GM12875 (cell line): Measurements from ENCODE around the gene LTA4H.

Experiments used
- H3K4me3 ChIP-seq: one replicate; pipeline ENCODE4 v1.5.1; 2011; ENCODE audit warnings: low read depth, low read length, control low read depth
- TF ChIP-seq, protein P1 (sequence below): IDR thresholded peaks from 2 replicates; pipeline ENCODE4 v1.5.1; 2011; ENCODE audit warnings: low read depth, mild to moderate bottlenecking, control low read depth, inconsistent platforms, low read length, moderate library complexity, borderline replicate concordance; ENCODE audit not compliant: insufficient read depth

The LTA4H gene

DNA sequence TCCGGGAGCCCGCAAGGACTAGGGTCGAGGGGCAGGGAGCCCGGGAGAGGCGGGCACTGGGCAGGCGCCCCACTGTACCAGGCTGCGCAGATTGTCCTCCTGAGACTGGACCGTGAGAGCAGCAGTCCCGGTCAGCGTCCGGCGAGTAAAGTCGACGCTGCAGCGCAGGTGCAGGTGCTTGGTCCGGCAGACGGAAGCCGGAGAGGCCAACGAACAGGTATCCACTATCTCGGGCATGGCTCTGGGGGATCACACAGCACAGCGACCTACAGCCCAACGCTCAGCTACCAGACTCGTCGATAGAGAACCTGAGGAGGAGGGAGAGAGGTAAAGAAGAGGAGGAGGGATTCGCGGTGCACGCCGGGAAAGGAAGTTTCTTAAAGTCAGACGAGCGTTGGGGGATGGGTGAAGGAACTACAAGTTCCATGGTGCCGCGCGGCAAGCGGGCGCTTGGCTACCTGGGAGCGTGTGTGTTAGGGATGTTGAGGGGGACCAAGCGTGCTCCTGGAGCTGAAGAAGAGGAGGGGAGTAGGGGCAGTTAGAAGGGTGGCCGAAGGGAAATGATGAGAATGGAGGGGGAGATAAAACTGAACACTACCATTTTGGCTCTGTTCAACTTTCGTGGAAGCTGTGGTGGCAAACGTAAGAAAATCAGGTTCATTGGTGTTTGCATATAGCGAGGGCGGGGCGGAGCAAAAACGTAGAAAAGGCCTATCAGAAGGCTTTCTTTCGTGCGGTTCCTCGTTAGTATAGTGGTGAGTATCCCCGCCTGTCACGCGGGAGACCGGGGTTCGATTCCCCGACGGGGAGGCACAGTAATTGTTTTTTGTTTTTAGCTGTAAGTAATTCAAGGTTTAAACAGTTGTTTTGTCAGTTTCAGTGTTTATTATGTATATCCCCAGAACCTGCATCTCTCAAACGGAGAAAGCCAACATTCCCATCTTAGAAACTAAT is at the start of gene LTA4H:
Gene LTA4H, minus strand, starts transcription at position 305 of the 954 bp plus-strand sequence. Its CDS starts 68 bp downstream, at position 237.
- TF ChIP-seq, protein P1, sequence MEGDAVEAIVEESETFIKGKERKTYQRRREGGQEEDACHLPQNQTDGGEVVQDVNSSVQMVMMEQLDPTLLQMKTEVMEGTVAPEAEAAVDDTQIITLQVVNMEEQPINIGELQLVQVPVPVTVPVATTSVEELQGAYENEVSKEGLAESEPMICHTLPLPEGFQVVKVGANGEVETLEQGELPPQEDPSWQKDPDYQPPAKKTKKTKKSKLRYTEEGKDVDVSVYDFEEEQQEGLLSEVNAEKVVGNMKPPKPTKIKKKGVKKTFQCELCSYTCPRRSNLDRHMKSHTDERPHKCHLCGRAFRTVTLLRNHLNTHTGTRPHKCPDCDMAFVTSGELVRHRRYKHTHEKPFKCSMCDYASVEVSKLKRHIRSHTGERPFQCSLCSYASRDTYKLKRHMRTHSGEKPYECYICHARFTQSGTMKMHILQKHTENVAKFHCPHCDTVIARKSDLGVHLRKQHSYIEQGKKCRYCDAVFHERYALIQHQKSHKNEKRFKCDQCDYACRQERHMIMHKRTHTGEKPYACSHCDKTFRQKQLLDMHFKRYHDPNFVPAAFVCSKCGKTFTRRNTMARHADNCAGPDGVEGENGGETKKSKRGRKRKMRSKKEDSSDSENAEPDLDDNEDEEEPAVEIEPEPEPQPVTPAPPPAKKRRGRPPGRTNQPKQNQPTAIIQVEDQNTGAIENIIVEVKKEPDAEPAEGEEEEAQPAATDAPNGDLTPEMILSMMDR, result no peak

DNA sequence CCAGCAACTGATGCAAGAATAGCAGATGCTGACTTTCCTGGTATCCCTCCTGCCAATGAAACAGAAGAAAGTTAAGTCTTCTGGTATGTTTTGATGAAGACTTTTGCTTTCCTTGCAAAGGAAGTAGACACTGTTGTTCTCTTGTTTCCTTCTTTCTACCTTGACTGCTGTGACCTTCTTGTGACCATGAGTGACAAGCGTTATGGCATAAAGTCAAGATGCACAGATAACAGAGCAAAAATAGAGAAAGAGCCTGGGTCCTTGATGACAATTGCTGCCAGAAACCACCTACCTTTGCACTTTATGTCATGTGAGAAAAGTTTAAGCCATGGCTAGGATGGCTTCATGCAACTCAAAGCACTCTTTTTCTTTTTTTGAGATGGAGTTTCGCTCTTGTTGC is 49.2 kb upstream of the LTA4H start:
- no peak overlapping the region for H3K4me3 ChIP-seq

More for the DNA sequence above, at the start of gene LTA4H:
- peak within 1 kb of the TSS; percentile 73 for H3K4me3 ChIP-seq

DNA sequence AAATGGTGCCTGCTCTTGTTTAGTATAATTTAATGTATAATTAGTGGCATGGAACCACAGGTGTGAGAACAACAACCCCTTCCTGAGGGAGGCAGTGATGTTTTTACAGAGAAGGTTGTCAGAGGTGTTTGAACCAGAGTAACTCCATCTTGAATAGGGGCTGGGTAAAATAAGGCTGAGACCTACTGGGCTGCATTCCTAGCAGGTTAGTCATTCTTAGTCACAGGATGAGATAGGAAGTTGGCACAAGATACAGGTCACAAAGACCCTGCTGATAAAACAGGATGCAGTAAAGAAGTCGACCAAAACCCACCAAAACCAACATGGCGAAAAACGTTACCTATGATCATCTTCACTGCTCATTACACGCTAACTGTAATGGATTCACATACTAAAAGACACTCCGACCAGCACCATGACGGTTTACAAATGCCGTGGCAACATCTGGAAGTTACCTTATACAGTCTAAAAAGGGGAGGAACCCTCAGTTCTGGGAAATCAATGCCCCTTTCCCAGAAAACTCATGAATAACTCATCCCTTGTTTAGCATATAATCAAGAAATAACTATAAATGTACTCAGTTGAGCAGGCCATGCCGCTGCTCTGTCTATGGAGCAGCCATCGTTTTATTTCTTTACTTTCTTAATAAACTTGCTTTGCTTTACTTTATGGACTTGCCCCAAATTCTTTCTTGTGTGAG is 47.8 kb upstream of the LTA4H start:
- no peak overlapping the region for H3K4me3 ChIP-seq
- TF ChIP-seq, protein P1, result no peak

More for the DNA sequence above, 49.2 kb upstream of the LTA4H start:
- TF ChIP-seq, protein P1, result no peak

DNA sequence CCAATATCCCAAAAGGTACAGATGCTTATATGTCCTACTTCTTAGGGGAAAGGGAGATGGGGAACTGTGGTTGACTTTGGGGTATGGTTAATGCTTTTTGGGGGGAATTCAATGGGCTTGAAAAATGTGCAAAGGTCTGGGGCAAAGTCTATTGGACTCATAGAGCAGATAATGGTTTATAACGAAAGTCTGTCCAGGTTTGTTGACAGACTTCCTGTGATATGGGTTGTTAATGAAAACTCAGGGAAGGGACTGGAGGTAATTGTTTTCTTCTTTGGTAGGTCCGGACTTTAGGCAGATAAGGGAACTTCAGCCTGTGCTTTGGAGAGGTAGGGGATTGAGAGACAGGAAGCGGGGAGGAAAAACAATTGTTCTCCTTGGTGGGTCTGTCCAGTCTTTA is 46.2 kb upstream of the LTA4H start:
- H3K4me3 ChIP-seq, result no peak overlapping the region
- TF ChIP-seq, protein P1, result no peak

DNA sequence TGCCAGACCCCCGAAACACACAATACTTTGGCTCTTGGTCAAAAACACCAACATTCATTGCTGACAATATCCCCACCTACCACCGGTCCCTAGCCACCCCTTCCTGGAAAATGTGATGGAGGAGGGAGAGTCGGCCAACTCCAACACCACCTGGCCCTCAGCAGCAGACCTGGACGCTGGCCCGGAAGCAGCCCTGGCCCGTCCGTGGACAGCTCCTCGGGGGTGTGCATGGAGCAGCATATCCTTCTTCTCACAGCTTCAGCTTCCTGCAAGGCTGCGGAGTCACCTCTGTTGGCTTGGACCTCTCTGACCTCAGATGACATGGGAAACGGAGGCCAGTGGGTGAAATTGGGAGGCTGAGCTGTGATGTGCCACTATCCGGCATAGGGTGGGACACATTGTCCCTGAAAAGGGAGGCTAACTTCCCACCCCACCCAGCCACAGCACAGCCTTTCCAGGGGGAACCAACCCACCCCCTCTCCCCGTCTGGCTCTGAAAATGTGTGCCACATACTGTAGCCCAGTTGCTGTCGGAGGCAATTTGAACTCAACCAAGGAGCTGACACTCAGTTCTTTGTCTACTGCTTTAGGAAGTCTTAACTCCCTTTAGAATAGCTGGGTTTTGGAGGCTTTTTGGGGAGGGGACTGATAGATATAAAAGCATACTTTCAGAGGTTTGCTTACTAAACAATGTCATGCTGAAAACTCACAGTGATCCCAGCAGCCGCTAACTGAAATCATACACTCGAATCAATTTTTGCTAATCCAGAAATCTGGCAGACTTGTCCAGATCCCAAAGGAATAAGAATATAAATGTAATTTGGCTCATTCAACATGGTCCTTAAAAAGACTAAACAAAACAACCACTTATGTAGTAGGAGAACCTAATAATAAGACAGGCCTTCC is 43.1 kb upstream of the LTA4H start:
- H3K4me3 ChIP-seq, result no peak overlapping the region
- TF ChIP-seq, protein P1, result no peak

DNA sequence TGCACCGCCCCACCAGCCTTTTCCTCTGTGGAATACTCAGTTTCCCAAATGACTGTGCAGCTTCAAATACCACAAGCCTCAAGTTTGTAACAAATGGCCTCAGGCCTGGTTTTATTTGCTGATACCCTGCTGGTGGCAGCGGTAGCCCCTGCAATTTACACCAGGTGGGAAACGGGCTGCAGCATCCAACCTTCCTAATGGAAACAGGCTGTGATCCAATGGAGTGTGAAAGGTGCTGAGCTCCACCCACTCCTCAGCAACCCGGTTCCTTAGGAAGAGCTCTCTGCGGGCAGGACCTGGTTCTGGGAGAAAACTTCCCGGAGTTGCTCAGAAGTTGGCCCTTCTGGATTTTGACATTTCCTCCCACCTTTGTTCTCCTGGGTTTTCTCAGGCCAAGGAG is 41.7 kb upstream of the LTA4H start:
- H3K4me3 ChIP-seq, result no peak overlapping the region
- TF ChIP-seq, protein P1, result no peak
